Sigmoid colon (tissue), 7 donors: ENCODE measurements around the gene SESN3. TPM values are rescaled to one million over a fixed set of nuclear protein-coding genes. Genes with fewer than 3 reads are reported as not detected.

Experiments
- DNase-seq: peaks from one replicate; pipeline ENCODE4 v3.0.0-alpha.2; 2019
- H3K27ac ChIP-seq, 4 donors: fragments of 200-600 bp; sonication (generic); one replicate each; pipeline ENCODE4 v1.5.1; 2016 to 2019; ENCODE audit warnings: mild to moderate bottlenecking in 1 of 4
- H3K27me3 ChIP-seq, 3 donors: fragments of 200-600 bp; sonication (generic); one replicate each; pipeline ENCODE4 v1.5.1; 2019; ENCODE audit warnings: mild to moderate bottlenecking in 1 of 3
- H3K36me3 ChIP-seq, 4 donors: fragments of 200-600 bp; sonication (generic); one replicate each; pipeline ENCODE4 v1.5.1; 2016 to 2019
- H3K4me1 ChIP-seq, 4 donors: fragments of 200-600 bp; sonication (generic); one replicate each; pipeline ENCODE4 v1.5.1; 2017 to 2019
- H3K4me3 ChIP-seq, 4 donors: fragments of 200-600 bp; sonication (generic); one replicate each; pipeline ENCODE4 v1.5.1; 2017 to 2019; ENCODE audit warnings: mild to moderate bottlenecking in 2 of 4, moderate library complexity in 1 of 4
- H3K9me3 ChIP-seq, 4 donors: fragments of 200-600 bp in 3 of 4; sonication (generic) in 3 of 4; one replicate each; pipeline versions ENCODE4 v1.5.1 to v1.6.1; 2013 to 2019
- CTCF ChIP-seq, 4 experiments: fragments of 450-650 bp in 3 of 4; fragments of 200-600 bp in 1 of 4; IDR thresholded peaks; one replicate each; pipeline ENCODE4 v1.5.1; 2016 to 2019; ENCODE audit warnings: antibody characterized with exemption in 4 of 4, mild to moderate bottlenecking in 3 of 4, moderate library complexity in 2 of 4
- EP300 ChIP-seq, 4 donors: sonication (generic); formaldehyde crosslinking; IDR thresholded peaks; one replicate each; pipeline ENCODE4 v1.6.1; 2017; ENCODE audit warnings: antibody characterized with exemption in 4 of 4
- POLR2A ChIP-seq, 2 donors: fragments of 450-650 bp; IDR thresholded peaks; one replicate each; pipeline ENCODE4 v1.6.1; 2016; ENCODE audit warnings: antibody characterized with exemption in 2 of 2, mild to moderate bottlenecking in 2 of 2, moderate library complexity in 2 of 2
- POLR2AphosphoS5 ChIP-seq, 4 donors: sonication (generic); formaldehyde crosslinking; IDR thresholded peaks; one replicate each; pipeline ENCODE4 v1.6.1; 2017; ENCODE audit warnings: antibody characterized with exemption in 4 of 4
- WGBS, 2 donors: extraction: QIAGEN DNeasy Blood & Tissue Kit; methylation state at CpG; one replicate each; pipeline ENCODE4 v1.1.7; 2013; 5-methylcytosine and 5-hydroxymethylcytosine counted together
- intact Hi-C: fragments of 100-400 bp; cut with DNase I; formaldehyde crosslinking; loops from one replicate; pipeline ENCODE4 v1.15.1; 2023
- polyA plus RNA-seq, 3 donors: library from polyadenylated mRNA; stranded (reverse); fragments of 200-250 nt; gene quantifications; one replicate each; pipeline ENCODE4 v1.2.3, GENCODE V29; 2013
- total RNA-seq, 4 donors: library from RNA; depleted of rRNA; stranded (reverse); fragments of >200 nt; gene quantifications; one replicate each; pipeline ENCODE4 v1.1.0, GENCODE V29; 2016
- donor health status: healthy with polysubstance abuse.
- donor health status: Bipolar disorder and iron deficiency.
- donor health status: healthy.

SESN3 gene
- total and polyA plus RNA-seq, 7 donors: 2.1 to 20.8 (median 8.7) TPM

GRCh38 chr11:95182397-95182796 lies 48.6 kb downstream of the SESN3 start:
- H3K27ac ChIP-seq: no peak overlapping the region
- H3K9me3 ChIP-seq: no peaks in the 10 kb centered on the region
- H3K27me3 ChIP-seq: no peaks in the 10 kb centered on the region
- no peak for TF ChIP-seq POLR2A (IDR thresholded peaks at IDR 0.05)
- TF ChIP-seq POLR2AphosphoS5 (IDR thresholded peaks at IDR 0.05): no peak
- TF ChIP-seq EP300 (IDR thresholded peaks at IDR 0.05): no peak
- TF ChIP-seq CTCF (IDR thresholded peaks at IDR 0.05): no peak
- no peak for DNase-seq
- no peaks in the 10 kb centered on the region for H3K4me1 ChIP-seq
- 89 to 94% methylated on average over 2 of the region's 2 CpGs for WGBS, 2 donors
- peaks cover 0 to 5% (median 0%) of the 10 kb centered on the region in 4 donors for H3K36me3 ChIP-seq
- no peak overlapping the region for H3K4me3 ChIP-seq
- intact Hi-C loops: no loop called here

- TF ChIP-seq POLR2AphosphoS5 (IDR thresholded peaks at IDR 0.05) (no peak), EP300 (IDR thresholded peaks at IDR 0.05) (no peak), CTCF (IDR thresholded peaks at IDR 0.05) (no peak), POLR2A (IDR thresholded peaks at IDR 0.05) (no peak)
- Histone ChIP-seq H3K27me3 (no peaks in the 10 kb centered on the region), H3K4me1 (no peaks in the 10 kb centered on the region), H3K27ac (no peak overlapping the region), H3K9me3 (no peaks in the 10 kb centered on the region), H3K4me3 (no peak overlapping the region), H3K36me3 (peaks cover 0 to 10% (median 0%) of the 10 kb centered on the region in 4 donors)
- intact Hi-C loops: no loop called here
- 88 to 89% methylated on average over 4 of the region's 4 CpGs for WGBS, 2 donors
- DNase-seq: no peak
These were observed 55.1 kb downstream of the SESN3 start for GRCh38 chr11:95175818-95176380.

- Histone ChIP-seq H3K36me3 (peaks cover 0 to 4% (median 0%) of the 10 kb centered on the region in 4 donors), H3K27ac (no peak overlapping the region), H3K4me3 (no peak overlapping the region), H3K9me3 (no peaks in the 10 kb centered on the region), H3K27me3 (no peaks in the 10 kb centered on the region), H3K4me1 (no peaks in the 10 kb centered on the region)
- no peak for TF ChIP-seq POLR2AphosphoS5 (IDR thresholded peaks at IDR 0.05)
- no peak for TF ChIP-seq CTCF (IDR thresholded peaks at IDR 0.05)
- WGBS, 2 donors: 96 to 97% methylated on average over 5 of the region's 5 CpGs
- no peak for DNase-seq
- intact Hi-C loops: no loop called here
These were observed 60.7 kb downstream of the SESN3 start for GRCh38 chr11:95170294-95170693.

GRCh38 chr11:95166781-95167180 lies 64.2 kb downstream of the SESN3 start:
- no peaks in the 10 kb centered on the region for H3K9me3 ChIP-seq
- intact Hi-C loops: no loop called here
- H3K4me1 ChIP-seq: no peaks in the 10 kb centered on the region
- TF ChIP-seq POLR2AphosphoS5 (IDR thresholded peaks at IDR 0.05) (no peak), EP300 (IDR thresholded peaks at IDR 0.05) (no peak), CTCF (IDR thresholded peaks at IDR 0.05) (no peak), POLR2A (IDR thresholded peaks at IDR 0.05) (no peak)
- H3K27me3 ChIP-seq: no peaks in the 10 kb centered on the region
- no peak overlapping the region for H3K27ac ChIP-seq
- no peak for DNase-seq
- no peaks in the 10 kb centered on the region for H3K36me3 ChIP-seq
- WGBS, 2 donors: 74 to 97% methylated on average over 2 of the region's 2 CpGs
- no peak overlapping the region for H3K4me3 ChIP-seq

GRCh38 chr11:95165638-95166037 lies 65.4 kb downstream of the SESN3 start:
- no peaks in the 10 kb centered on the region for H3K4me1 ChIP-seq
- DNase-seq: no peak
- H3K36me3 ChIP-seq: no peaks in the 10 kb centered on the region
- intact Hi-C loops: no loop called here
- H3K27ac ChIP-seq: no peak overlapping the region
- TF ChIP-seq POLR2AphosphoS5 (IDR thresholded peaks at IDR 0.05): no peak
- H3K4me3 ChIP-seq: no peak overlapping the region
- no peaks in the 10 kb centered on the region for H3K27me3 ChIP-seq
- no peaks in the 10 kb centered on the region for H3K9me3 ChIP-seq
